HS-5 (cell line): ENCODE measurements around the gene TLE4.
A peak's percentile ranks its signal among the peaks of the same experiment; 100 is the strongest.

ENCODE experiments used
- DNase-seq: peaks from one replicate; pipeline ENCODE4 v3.0.0-alpha.2; 2012; ENCODE audit warnings: low read depth

The TLE4 gene

DNA sequence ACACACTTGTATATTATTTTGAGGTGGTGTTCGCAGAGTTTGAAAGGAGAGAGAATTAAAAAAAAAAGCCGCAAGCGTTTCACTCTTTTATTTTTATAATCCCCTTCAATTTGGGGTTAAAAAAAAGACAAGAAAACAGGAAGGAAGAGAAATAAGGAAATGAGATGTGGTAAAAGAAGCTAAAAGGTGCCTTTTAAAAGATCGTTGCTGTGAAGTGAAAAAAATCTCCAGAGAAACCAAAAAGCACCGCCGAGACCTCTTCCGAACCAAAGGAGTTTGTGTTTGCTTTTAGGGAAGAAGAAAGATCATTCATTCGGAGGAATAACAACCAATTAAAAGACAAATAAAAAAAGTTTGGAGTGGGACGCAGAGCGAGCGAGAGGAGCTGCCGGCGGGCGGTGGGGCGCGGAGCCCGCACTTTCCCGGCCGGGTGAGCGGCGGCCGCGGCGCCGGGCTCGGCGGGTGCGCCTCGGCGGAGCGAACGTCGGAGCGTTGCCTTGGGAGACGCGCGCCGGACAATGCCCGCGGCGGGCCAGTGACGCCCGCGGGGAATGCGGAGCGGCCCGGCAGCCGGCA is 355 bp downstream of the TLE4 start:
- no peak for DNase-seq

DNA sequence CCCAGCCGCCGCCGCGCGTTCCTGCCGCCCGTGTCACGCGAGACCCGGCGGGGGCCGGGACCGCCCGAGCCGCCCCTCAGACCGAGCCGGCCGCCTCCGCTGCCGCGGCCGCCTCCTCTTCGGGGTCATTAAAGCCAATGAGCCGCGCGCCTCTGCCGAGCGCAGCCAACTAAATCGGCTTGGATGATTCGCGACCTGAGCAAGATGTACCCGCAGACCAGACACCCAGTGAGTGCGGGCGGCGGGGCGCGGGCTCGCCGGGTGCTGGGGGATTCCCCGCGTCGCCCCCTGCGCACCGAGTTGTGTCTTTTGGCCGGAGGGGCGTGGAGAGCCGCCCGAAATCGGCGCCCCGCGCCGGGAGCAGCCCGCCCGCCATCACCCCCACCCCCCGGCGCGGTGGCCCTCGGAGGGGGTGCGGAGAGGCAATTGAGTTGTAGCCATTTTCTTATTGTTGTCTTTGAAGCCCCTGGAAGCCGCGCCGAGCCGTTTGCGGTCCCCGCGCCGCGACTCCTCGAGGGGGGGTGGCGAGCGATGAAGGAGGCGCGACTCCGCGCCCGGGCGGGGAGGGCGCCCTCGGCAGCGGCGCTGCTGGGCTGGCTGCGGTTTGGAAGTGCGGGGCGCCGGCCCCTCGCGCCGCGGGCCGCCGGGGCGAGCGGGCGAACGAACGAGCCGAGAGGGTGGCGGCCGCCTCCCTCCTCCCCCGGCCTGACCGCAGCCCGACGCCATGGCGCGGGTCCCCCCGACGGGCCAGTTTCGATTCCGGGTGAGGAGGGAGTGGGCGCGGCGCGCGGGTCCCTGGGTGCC is 1.0 kb downstream of the TLE4 start:
- DNase-seq, result no peak

DNA sequence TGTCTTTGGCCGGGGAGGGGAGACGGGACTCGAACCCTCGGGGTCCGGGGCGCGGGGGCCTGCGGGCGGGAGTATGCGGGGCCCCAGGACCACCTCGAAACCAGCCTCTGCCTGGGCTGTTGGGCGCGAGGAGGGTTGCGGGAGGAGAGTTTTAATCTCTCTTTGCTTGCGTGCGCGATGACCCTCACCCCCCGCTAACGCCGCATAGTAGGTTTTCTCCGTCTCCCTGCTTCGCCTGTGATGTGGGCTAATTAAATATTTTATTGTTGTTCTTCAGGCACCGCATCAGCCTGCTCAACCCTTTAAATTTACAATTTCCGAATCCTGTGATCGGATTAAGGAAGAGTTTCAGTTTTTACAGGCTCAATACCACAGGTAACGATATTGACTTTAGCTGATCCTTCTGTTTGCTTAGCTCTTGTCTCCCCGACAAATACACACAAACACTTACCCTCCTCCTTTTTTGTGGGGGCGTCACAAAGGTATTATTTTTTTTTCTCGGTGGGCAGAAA is 1.7 kb downstream of the TLE4 start:
- no peak for DNase-seq

DNA sequence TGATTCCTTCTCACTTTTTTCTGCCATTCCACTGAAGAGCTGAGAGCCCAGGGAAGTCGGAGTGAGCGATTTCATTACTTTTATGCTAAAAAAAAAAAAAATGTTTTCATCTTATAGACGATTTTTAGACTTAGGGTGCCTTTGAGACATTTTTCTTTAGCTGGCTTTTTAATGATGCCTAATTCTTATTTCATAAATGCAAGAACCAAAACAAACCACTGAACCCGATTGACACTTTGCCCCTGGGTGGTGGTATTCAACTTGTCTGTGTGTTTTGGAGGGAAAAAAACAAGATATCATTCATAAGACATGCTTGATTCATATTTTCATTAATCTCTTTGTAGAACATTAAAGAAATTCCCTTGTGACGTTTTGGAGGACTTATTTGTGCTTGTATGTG is 2.4 kb downstream of the TLE4 start:
- no peak for DNase-seq

DNA sequence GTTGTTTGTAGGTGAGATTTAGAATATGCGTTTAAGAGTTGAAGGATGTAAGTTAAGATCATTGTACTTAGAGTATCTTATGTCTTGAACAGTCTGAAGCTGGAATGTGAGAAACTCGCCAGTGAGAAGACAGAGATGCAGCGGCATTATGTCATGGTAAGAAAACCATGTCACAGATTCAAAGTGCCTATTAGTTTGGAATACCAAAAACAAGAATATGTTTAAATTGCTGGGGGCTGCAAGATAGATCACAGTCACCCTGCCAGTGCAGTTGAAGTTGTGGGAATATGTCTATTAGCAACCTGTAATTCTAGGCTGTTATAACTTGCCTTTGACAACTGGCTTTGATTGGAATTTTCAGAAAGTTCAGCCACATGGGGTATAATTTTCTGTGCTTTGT is 3.0 kb downstream of the TLE4 start:
- no peak for DNase-seq

DNA sequence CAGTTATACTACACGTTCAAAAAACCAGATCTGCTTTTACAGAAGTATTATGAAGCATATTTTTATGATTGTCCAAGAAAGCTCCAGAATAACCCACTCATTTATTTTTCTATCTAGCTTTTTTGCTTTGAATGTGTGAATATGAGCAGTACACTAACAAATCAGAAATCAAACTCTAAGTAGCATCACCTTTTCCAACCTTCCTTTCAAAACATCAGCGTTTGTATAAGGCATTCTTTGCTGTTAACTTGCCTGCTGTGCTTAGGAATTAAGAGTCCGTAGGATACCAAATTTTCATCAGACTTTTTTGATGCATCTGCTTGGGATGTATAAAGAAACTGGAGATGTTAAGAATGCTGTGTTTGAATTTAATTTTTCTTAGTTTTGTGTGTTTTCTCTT is 3.8 kb downstream of the TLE4 start:
- no peak for DNase-seq

DNA sequence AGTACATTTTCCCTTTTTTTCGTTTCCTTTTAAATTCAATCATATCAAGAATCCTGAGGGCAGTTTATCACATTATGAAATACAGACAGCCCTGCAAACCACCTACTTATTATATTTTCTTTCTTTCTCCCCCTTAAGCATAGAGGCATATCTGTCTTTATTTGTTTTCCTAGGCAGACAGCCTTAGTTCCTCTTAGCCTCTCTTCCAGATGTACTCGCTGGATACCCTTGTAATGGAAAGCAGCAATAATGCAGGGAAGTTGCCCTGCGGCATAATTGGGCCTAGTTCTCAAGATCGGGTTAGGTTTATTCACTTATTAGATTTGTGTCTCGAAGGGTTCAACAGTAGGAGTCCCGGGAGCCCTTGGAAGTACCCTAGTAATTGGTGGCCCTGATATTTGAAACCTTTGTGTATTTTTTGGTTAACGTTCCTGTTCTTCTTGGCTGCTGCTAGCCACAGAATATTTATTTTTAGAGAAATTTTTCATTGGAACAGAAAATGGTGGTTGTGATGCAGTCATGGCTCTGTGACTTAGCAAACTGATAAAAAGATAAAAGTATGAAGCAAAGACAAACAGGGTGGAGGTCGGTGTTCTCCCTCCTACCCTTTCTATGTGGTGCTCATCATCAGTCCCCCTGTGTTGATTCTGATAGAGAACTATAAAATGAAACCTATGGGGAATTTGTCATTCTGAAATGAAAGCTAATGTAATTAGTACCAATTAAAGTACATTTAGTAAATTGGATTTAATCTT is 6.4 kb downstream of the TLE4 start:
- no peak for DNase-seq

DNA sequence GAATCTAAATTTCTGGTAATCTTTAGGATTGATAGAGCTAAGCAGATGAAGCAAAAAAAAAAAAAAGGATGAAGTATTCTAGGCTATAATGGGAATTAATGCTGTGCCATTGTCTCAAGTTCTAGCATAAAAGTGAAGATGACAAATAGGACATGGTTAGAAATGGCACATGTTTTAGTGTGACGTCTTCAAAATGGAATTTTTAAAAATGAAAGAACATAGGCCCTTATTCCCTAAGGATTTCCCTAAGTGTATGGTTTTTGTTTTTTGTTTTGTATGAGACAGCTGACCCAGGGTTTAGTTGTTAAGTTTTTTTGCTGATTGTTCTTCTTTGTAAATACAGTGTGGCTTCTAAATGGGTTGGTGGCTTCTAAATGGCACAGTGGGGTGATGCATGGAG is 7.1 kb downstream of the TLE4 start:
- no peak for DNase-seq

DNA sequence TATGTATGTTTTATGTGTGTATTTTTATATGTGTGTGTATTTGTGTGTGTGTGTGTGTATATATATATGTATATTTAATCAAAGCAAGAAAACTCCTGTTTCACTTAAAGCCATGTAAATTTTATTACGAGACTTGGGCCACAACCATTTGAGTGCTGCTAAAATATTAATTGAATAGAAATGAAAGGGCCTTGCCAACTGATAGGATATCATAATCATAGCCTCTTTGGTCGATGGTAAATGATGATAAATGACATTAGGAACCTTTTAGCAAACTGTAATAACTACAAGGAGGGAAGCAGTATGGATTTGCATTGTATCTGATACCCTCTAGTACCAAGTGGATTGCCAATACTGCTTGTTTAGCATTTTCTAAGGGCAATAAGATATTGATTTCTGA is 7.9 kb downstream of the TLE4 start:
- DNase-seq, result no peak

DNA sequence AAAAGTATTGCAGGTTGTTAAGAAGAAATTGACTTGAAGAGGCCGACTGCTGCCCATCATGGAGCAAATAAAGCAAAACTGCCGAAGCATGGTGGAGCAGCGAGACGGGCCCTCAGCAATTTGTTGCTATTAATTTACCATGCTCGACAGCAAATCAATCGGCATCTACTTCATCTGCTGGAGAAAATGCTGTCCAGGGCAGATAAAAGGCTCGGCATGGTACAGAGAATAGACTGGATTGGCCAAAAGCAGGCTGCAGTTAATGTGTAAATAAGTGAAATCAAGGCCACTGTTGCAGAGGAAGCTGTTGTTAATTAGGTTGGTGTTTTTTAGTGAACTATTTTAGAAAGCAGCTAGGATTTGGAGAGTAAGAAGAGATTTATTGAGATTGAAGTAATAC is 8.3 kb downstream of the TLE4 start:
- no peak for DNase-seq

DNA sequence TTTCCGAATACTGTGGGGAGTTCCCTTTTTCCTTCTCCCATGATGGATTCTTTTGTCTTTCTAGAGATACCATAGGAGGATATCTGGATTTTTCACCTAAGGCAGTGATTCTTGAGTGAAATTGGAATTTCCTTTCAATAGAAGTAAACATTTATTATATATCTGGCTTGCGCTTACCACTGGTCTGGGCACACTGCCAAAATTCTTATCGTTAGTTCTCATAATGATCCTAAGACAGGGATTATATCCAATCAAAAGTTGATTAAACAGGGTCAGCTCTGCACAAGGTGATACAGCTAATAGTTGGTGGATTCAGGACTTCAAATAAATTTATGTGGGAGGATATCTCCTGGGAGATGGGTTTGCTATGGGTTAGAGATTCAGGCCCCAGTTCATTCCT is 9.6 kb downstream of the TLE4 start:
- no peak for DNase-seq

DNA sequence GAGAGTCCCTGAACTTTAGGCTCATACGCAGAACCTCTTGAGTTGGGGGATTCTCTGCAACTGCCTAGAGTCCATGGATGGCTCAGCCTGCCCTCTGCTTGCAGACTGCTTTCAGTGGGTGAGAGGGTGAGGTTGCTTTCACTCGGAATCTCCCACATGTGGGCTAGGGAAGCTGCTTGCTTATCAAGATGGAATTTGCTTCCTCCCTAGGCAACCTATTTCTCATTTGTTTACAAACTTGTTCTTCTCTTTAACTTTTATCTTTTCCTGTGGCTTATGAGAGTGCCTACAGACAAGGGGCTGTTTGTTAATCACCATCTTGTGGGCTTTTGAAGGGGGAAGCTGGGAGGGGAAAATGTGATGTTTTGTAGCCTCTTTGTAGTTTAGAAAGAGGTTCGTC is 10.0 kb downstream of the TLE4 start:
- peak; percentile 73 for DNase-seq

DNA sequence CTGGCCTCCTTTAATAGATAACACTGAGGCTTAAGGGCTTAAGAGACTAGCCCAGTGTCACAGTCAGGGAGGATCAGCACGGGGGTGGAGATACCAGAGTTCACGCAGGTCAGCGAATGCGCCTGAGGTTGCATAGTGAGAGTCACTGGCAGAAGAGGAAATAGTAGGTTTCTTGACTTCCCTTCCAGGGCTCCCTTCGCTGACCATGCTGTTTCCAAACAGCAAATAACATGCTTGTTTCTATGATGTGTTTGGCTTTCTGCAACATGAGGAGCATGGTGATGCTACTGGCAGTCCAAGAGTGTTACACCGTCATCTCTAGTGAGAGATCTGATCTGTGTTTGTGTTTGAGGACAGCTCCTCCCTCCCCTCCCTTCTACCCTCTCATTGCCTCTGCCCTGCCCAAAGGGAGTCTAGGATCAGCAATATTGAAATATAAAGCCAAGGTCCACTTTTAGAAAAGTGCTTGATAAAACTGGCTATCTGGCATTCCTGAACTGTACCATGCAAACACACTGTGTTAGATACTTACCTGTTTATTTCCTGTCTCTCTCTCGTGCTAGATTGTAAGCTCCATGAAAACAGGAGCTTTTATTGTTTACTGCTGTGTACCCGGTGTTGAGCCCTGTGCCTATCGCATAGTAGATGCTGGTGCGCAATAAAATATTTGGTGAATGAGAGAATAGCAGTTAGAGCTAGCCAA is 12.3 kb downstream of the TLE4 start:
- DNase-seq, result no peak

DNA sequence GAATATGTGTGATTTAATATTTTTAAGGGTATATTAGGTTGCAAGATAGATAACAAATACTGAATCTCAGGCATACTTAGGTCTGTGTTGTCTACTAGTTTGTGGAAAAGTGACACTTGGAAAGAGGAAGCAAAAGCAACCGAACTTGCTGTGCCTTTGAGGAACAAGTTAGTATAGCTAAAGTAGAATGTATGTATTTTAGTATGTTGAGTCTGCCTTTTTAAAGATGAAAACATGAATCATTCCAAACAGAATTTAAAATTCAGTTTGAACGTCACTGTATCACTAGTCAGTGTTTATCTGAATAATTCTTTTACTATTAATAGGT is 12.9 kb downstream of the TLE4 start:
- DNase-seq, result no peak

DNA sequence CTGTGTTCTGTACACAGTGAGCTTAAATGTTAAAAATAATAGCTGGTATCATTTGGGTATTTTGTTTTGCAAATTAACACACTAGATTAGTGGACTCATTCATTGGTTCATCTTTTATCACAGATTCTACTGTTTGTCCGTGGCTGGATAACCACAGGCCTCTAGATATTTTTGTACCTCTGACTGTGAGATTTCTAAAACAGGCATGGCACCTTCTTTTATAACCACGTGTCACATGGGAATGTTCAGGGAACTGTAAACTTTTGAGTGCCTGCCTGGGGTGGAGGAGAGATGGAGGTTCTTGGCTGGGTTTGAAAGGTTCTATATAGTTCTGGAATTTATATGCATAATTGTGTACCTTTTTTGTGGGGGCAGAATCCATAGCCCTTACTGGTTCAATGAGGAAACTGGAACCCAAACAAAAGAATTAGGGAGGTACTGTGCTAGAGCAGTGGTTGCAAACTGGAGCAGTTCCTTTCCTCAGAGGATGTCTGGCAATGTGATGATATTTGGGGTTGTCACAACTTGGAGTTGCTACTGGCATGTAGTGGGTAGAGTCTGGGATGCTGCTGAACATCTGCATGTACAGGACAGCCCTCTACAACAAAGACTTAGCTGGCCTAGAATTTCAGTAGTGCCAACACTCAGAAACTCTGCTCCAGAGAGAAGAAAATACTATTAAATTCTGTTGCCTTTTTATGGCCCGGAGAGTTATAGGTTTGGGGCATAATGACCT is 16.9 kb downstream of the TLE4 start:
- DNase-seq, result no peak

DNA sequence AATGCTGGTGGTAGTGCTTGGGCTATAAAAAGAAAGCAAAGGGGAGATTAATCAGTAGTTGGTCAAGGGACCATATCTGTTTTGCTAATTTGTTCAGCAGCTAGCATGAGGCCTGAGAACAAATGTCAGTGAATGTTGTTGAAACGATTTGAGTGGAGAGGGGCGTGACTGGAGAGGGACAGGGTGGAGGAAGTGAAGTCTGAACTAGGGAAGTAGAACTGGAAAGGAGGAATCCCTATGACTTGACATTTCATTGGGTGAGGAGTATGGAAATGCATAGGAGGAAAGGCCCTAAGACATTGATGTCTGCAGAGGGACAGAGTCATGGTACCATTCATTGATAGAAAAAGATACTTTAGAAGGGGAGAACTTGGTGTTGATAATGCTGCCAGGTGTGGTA is 19.7 kb downstream of the TLE4 start:
- DNase-seq, result no peak

DNA sequence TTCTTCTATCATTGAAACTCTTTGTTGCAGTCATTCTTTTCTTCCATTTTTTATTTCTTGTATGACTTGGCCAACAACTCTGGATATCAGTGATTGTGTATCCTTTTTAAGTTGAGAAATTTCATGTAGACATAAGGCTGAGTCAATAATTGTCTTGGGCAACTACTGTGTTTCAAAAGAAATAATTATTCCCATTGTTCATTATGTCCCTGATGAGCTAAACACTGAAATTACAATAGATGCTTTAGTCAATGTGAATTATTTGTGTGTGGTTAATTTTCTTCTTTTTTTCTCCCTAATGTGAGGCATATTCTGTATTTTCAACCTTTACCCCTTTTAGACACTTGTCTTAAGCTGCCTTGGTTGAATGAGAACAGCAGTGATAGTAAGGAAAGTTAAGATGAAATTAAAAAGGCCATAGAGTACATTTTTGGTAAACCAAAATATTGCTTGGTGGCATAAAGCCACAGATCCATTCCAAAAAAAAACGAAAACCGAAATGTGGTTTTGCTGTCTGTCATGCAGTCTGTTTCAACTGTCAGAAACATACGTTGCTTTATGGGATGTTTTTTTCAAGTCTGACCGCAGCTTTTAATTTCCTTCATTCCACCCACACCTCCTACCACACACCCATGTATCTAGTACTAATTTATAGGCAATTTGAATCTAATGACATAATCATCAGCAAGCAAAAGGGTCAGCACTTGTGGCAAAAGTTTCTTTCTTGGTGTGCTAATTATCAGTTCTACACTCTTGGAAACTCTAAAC is 21.1 kb downstream of the TLE4 start:
- no peak for DNase-seq

DNA sequence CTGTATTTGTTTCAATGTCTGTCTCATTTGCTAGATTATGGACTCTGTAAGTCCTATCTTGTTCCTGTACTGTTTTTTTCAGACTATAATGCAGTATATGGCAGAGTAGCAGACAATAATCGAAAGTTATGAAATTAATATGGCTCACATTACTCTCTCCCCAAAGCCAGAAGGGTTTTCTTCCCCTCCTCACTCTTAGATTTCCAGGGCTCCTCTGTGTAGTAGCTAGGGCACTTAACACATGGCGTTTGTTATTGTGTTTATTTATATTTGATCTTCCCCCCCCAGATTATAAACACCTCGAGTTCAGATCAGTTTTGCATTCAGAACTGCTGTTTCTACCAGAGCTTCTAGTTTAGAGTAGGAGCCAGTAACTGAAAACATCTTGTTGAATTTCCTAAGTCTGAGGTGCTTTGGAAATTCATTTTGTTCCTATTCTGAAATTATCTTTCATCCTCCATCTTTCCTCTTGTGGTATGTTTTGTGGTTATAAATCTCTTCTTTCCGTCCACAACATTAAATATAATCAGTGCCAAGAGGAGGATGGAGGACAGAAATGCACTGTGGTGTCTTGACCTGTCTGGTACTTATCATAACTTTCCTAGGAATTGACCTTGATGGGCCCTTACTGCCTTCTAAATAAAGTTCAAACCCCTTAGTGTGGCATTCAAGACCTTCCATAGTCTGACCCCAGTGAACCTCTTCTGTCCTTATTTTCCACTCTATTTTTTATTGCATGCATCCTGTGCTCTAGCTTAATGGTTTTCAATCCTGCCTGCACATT is 27.0 kb downstream of the TLE4 start:
- no peak for DNase-seq

DNA sequence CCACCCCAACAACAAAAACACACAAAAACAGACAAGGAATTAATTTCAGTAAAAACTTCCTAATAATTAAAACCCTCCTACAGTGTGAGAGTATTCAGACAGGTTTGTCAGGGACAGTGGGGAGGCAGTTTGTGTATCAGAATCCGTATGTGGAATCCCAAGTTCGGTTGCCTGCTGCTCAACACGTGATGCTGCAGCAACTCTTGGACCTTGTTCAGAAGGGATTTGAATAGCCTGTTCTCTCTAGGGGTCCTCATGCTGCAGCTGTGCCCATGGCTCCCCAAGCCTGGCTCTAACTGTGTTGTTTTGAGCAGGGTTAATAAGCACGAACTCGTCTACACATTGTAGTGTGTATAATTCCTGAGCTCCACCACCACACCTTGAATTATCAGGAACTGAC is 28.7 kb downstream of the TLE4 start:
- no peak for DNase-seq

DNA sequence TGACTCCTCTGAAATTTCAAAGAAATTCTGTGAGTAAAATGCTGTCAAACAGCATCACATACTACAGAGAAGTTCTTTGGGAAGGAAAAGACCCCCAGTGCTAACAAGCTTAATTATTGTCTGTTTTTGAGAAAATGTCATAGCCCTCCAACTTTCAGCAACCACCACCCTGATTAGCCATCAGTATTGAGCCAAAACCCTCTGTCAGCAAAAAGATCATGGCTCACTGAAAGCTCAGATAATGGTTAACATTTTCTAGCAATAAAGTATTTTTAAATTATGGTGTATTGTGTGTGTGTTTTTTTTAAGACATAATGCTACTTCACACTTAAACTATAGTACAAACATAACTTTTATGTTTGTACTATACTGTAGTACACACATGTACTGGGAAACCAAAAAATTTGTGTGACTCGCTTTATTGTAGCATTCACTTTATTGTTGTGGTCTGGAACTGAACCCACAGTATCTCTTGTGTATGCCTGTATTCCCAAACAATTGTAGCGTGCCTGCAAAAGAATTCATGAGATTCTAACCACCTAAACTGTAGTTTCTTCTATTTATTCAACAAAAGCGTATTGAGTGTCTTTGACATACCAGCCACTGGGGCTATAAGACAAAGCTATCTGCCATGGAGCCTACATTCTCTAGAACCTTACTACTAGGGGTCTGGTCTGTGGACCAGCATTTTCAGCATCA is 31.6 kb downstream of the TLE4 start:
- DNase-seq, result no peak
